ENCODE results near the gene KSR1. TPM values are rescaled to one million over a fixed set of nuclear protein-coding genes. Genes with fewer than 3 reads are reported as not detected.

Gene KSR1
- total and polyA plus RNA-seq, 10 of the 15 experiments (the other 5 are each of a cell fraction or from before 2014, with no cell fraction given): 0.97 to 66.6 (median 22.9) TPM

DNA sequence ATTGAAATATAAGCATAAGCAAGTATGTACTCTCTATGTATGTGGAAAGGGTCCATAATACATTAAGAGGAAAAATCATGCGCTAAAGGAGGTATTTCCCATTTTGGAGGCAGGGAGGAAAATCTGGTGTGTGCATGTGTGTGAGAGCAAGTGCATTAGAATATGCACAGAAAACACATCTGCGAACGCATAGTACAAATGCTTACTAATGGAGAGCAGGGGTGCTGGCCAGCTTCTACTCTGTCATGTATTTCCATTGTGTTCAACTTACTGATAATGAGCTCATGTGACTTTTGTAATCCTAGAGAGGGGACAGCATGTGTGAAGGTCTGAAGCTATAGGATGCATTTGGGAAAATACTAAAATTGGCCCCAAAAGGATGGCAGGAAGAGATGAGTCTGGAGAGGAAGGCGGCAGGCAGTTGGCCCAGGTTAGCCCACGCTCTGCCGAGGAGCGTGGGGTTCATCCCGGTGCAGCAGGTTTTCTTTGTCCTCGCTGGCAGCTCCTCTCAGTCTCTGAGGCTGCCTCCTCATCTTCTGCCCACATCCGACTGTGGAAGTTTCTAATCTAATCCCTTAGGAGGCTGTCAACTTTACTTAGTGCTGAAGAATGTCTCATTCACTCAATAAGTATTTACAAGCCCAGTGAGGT, 17.8 kb upstream of the KSR1 start:
- intact Hi-C loops (cut with micrococcal nuclease; ENCODE audit: unreplicated experiment): no loop called here
- Histone ChIP-seq H3K36me3 (ENCODE audit: control insufficient read depth in 2 of 2, insufficient read depth in 2 of 2, low read length in 1 of 2) (no peaks in the 10 kb centered on the region), H3K27ac (ENCODE audit: control insufficient read depth, insufficient read depth) (no peak overlapping the region), H3K27me3 (replicated peaks in 1 of 2; ENCODE audit: control insufficient read depth in 2 of 2, insufficient read depth in 2 of 2, low read length in 1 of 2) (no peaks in the 10 kb centered on the region), H3K4me3 (no peak overlapping the region), H3K79me2 (ENCODE audit: control insufficient read depth, insufficient read depth, low read length) (no peaks in the 10 kb centered on the region), H3K4me2 (ENCODE audit: control insufficient read depth, insufficient read depth) (no peak overlapping the region), H2AFZ (ENCODE audit: control insufficient read depth, low read depth, low read length) (no peak overlapping the region), H3K4me1 (ENCODE audit: control insufficient read depth, insufficient read depth, low read length) (no peaks in the 10 kb centered on the region), H3K9me3 (replicated peaks; ENCODE audit: control insufficient read depth, insufficient read depth, low read length) (no peaks in the 10 kb centered on the region), H4K20me1 (ENCODE audit: control insufficient read depth, insufficient read depth) (no peaks in the 10 kb centered on the region), H3K9ac (ENCODE audit: control insufficient read depth, insufficient read depth, low read length) (no peak overlapping the region)
- ChIA-PET RAD21 (ENCODE audit: unreplicated experiment) (no interaction called here), POLR2A (no interaction called here), CTCF (interaction anchor here (4.0 kb wide), 1 partner anchor 161 kb away, joined by 13 read pairs; no protein-coding TSS in a partner anchor), SMC1A (ENCODE audit: uncharacterized antibody, unreplicated experiment) (interaction anchor here (0.9 kb wide), 1 partner anchor 23 kb away, joined by 3 read pairs; no protein-coding TSS in a partner anchor)
- BruUV-seq (replicated peaks): no TSS peak
- FAIRE-seq (no peak), DNase-seq (ENCODE audit: low read depth, low spot score) (no peak), ATAC-seq (no peak)
- no peak for TF ChIP-seq SMARCA5 (IDR thresholded peaks at IDR 0.05)
- TF ChIP-seq SP1 (IDR thresholded peaks at IDR 0.05; ENCODE audit: low read depth, low read length): no peak
- no peak for TF ChIP-seq SRF (IDR thresholded peaks at IDR 0.05; ENCODE audit: low read depth in 2 of 2, low read length in 2 of 2)
- TF ChIP-seq FOS (IDR thresholded peaks at IDR 0.05; ENCODE audit: borderline replicate concordance, extremely low read depth, insufficient read length): no peak
- TF ChIP-seq, protein P1, sequence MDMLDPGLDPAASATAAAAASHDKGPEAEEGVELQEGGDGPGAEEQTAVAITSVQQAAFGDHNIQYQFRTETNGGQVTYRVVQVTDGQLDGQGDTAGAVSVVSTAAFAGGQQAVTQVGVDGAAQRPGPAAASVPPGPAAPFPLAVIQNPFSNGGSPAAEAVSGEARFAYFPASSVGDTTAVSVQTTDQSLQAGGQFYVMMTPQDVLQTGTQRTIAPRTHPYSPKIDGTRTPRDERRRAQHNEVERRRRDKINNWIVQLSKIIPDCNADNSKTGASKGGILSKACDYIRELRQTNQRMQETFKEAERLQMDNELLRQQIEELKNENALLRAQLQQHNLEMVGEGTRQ (IDR thresholded peaks at IDR 0.05; ENCODE audit: borderline replicate concordance, low read depth, low read length): no peak
- no peak for TF ChIP-seq KAT2A (conservative IDR thresholded peaks at IDR 0.05; ENCODE audit: control insufficient read depth, low read depth, low read length)
- TF ChIP-seq, protein P2, sequence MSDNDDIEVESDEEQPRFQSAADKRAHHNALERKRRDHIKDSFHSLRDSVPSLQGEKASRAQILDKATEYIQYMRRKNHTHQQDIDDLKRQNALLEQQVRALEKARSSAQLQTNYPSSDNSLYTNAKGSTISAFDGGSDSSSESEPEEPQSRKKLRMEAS (IDR thresholded peaks at IDR 0.05; ENCODE audit: low read depth, low read length): no peak
- no peak for TF ChIP-seq FOXM1 (IDR thresholded peaks at IDR 0.05; ENCODE audit: low read depth, low read length)
- in situ Hi-C loops (cut with MboI): no loop called here
- 88% methylated on average over 10 of the region's 10 CpGs for WGBS (ENCODE audit: insufficient coverage, insufficient replicate concordance, low lambda C conversion rate, missing lambda C conversion rate)

All from GM12878 (cell line).